Esophagus squamous epithelium (tissue), 5 donors: ENCODE measurements around the gene ADIRF. TPM values are rescaled to one million over a fixed set of nuclear protein-coding genes. Genes with fewer than 3 reads are reported as not detected.
"Not testable (repeated sequence)": the region's sequence is repeated elsewhere in the genome, so short reads cannot be mapped to it uniquely, and the experiment has no call there.

Source experiments
- DNase-seq: peaks from one replicate; lab custom pipeline; 2025; lab: John Stamatoyannopoulos, UW
- H3K27ac ChIP-seq, 4 donors: fragments of 200-600 bp; sonication (generic); one replicate each; pipeline ENCODE4 v1.5.1; 2016 to 2019; ENCODE audit warnings: mild to moderate bottlenecking in 1 of 4
- H3K27me3 ChIP-seq, 4 donors: fragments of 200-600 bp; sonication (generic); 1 replicate in 3 of 4; 2 replicates in 1 of 4; pipeline versions ENCODE4 v1.5.1 to v1.6.0; 2017 to 2021; ENCODE audit warnings: antibody characterized with exemption in 1 of 4
- H3K36me3 ChIP-seq, 3 donors: fragments of 200-600 bp; sonication (generic); one replicate each; pipeline ENCODE4 v1.5.1; 2016 to 2019
- H3K4me1 ChIP-seq, 3 donors: fragments of 200-600 bp; sonication (generic); one replicate each; pipeline ENCODE4 v1.5.1; 2017 to 2019
- H3K4me3 ChIP-seq, 4 donors: fragments of 200-600 bp; sonication (generic); 1 replicate in 3 of 4; 2 replicates in 1 of 4; pipeline ENCODE4 v1.5.1; 2016 to 2019; ENCODE audit warnings: mild to moderate bottlenecking in 2 of 4, moderate library complexity in 1 of 4
- H3K9me3 ChIP-seq, 3 donors: fragments of 200-600 bp; sonication (generic); one replicate each; pipeline ENCODE4 v1.5.1; 2016 to 2019
- CTCF ChIP-seq, 6 experiments: fragments of 450-650 bp in 4 of 6; fragments of 200-600 bp in 2 of 6; sonication (generic) in 2 of 6; IDR thresholded peaks; one replicate each; pipeline ENCODE4 v1.5.1; 2016 to 2019; ENCODE audit warnings: antibody characterized with exemption in 6 of 6, mild to moderate bottlenecking in 4 of 6, moderate library complexity in 4 of 6
- POLR2A ChIP-seq, 4 donors: fragments of 450-650 bp; IDR thresholded peaks; one replicate each; pipeline ENCODE4 v1.6.1; 2017; ENCODE audit warnings: antibody characterized with exemption in 4 of 4, mild to moderate bottlenecking in 4 of 4, moderate library complexity in 3 of 4
- whole genome bisulfite sequencing, 2 donors: methylation state at CpG; one replicate each; pipeline ENCODE4 v1.1.5; 2018; 5-methylcytosine and 5-hydroxymethylcytosine counted together
- intact Hi-C: fragments of 100-400 bp; cut with DNase I; formaldehyde crosslinking; loops from one replicate; pipeline ENCODE4 v1.15.0; 2022
- total RNA-seq, 4 donors: library from RNA; depleted of rRNA; stranded (reverse); fragments of >200 nt; gene quantifications; one replicate each; pipeline ENCODE4 v1.1.0, GENCODE V29; 2016
- donor health status: DM: yes; HTN: yes; CAD: no.

ADIRF gene
- total RNA-seq, 4 donors from 2014 or later, result 23.8 to 74.4 (median 47.4) TPM

- Histone ChIP-seq H3K27me3 (no peaks in the 10 kb centered on the region), H3K27ac (peak overlapping the region in 3 of 4 donors; percentile 37 to 99 (median 97)), H3K4me3 (peak overlapping the region in 1 of 4 donors; percentile 16), H3K4me1 (peaks cover 14 to 81% (median 38%) of the 10 kb centered on the region in 3 donors), H3K9me3 (no peaks in the 10 kb centered on the region), H3K36me3 (no peaks in the 10 kb centered on the region)
- no peak for TF ChIP-seq POLR2A (IDR thresholded peaks at IDR 0.05)
- no peak for TF ChIP-seq CTCF (IDR thresholded peaks at IDR 0.05)
- WGBS, 2 donors, result 37 to 44% methylated on average over 7 of the region's 7 CpGs
- intact Hi-C loops, result loop anchor here (5.0 kb wide), 1 partner anchor 118 kb away; the partner anchor contains the start of gene GLUD1
- no peak for DNase-seq
Measured at GRCh38 chr10:86974484-86974883, 6.2 kb downstream of the ADIRF start.

- TF ChIP-seq POLR2A (IDR thresholded peaks at IDR 0.05) (no peak), CTCF (IDR thresholded peaks at IDR 0.05) (no peak)
- Histone ChIP-seq H3K4me3 (no peak overlapping the region), H3K27ac (no peak overlapping the region), H3K27me3 (no peaks in the 10 kb centered on the region), H3K4me1 (peaks cover 5 to 78% (median 47%) of the 10 kb centered on the region in 3 donors), H3K36me3 (no peaks in the 10 kb centered on the region), H3K9me3 (no peaks in the 10 kb centered on the region)
- no peak for DNase-seq
- intact Hi-C loops, result no loop called here
- WGBS, 2 donors, result 90 to 97% methylated on average over 4 to 5 of the region's 5 CpGs
Measured at GRCh38 chr10:86976362-86977056, 8.2 kb downstream of the ADIRF start.

GRCh38 chr10:86978457-86978856 lies 10.2 kb downstream of the ADIRF start:
- H3K27ac ChIP-seq, result peak overlapping the region; percentile 1 to 54 (median 44)
- intact Hi-C loops, result not testable (repeated sequence)
- 45 to 66% methylated on average over 3 of the region's 3 CpGs for WGBS, 2 donors

GRCh38 chr10:86979296-86979818 lies 11.1 kb downstream of the ADIRF start:
- 69 to 76% methylated on average over 4 of the region's 4 CpGs for WGBS, 2 donors
- Histone ChIP-seq H3K4me3 (no peak overlapping the region), H3K27ac (peak overlapping the region; percentile 13 to 84 (median 54)), H3K4me1 (peaks cover 0 to 50% (median 30%) of the 10 kb centered on the region in 3 donors), H3K36me3 (no peaks in the 10 kb centered on the region), H3K9me3 (no peaks in the 10 kb centered on the region), H3K27me3 (no peaks in the 10 kb centered on the region)
- no peak for DNase-seq
- intact Hi-C loops, result no loop called here
- TF ChIP-seq CTCF (IDR thresholded peaks at IDR 0.05) (no peak), POLR2A (IDR thresholded peaks at IDR 0.05) (no peak)

More at GRCh38 chr10:86978457-86978856, 10.2 kb downstream of the ADIRF start:
- not testable (repeated sequence) for H3K9me3 ChIP-seq, DNase-seq, H3K4me3 ChIP-seq, H3K36me3 ChIP-seq, H3K27me3 ChIP-seq
- peaks cover 0 to 59% (median 33%) of the 10 kb centered on the region in 3 donors for H3K4me1 ChIP-seq

- Histone ChIP-seq H3K4me3 (no peak overlapping the region), H3K36me3 (no peaks in the 10 kb centered on the region), H3K27ac (peak overlapping the region; percentile 13 to 84 (median 54)), H3K4me1 (peaks cover 0 to 43% (median 27%) of the 10 kb centered on the region in 3 donors), H3K9me3 (no peaks in the 10 kb centered on the region), H3K27me3 (no peaks in the 10 kb centered on the region)
- TF ChIP-seq POLR2A (IDR thresholded peaks at IDR 0.05), result no peak
- DNase-seq, result no peak
- intact Hi-C loops, result no loop called here
- WGBS, 2 donors, result 5 to 28% methylated on average over 3 of the region's 3 CpGs
Measured at GRCh38 chr10:86979977-86980448, 11.7 kb downstream of the ADIRF start.

- Histone ChIP-seq H3K4me1 (peaks cover 0 to 39% (median 23%) of the 10 kb centered on the region in 3 donors), H3K27ac (peak overlapping the region in 3 of 4 donors; percentile 45 to 84 (median 62))
- H3K27me3 ChIP-seq, intact Hi-C loops, H3K4me3 ChIP-seq, H3K36me3 ChIP-seq, DNase-seq, H3K9me3 ChIP-seq: not testable (repeated sequence)
- WGBS, 2 donors, result 73% methylated on average over 5 to 6 of the region's 6 CpGs
Measured at GRCh38 chr10:86981020-86981419, 12.7 kb downstream of the ADIRF start.
